Neural progenitor cell (in vitro differentiated cells): Measurements from ENCODE around the gene MYOZ3. TPM values are rescaled to one million over a fixed set of nuclear protein-coding genes. Genes with fewer than 3 reads are reported as not detected.

Experiments used
- DNase-seq: peaks from one replicate; pipeline ENCODE4 v3.0.0-alpha.2; 2016; ENCODE audit warnings: low spot score
- H2AFZ ChIP-seq: fragments of 200-600 bp; sonication (generic); replicated peaks from 2 replicates; pipeline ENCODE4 v1.6.1; 2016; ENCODE audit warnings: antibody characterized with exemption
- H3F3A ChIP-seq: fragments of 200-600 bp; sonication (generic); 2 replicates; pipeline ENCODE4 v1.6.1; 2016; ENCODE audit warnings: antibody characterized with exemption, low read depth
- H3K27ac ChIP-seq: fragments of 200-600 bp; sonication (generic); 2 replicates; pipeline ENCODE4 v1.5.1; 2016; ENCODE audit warnings: mild to moderate bottlenecking
- H3K27me3 ChIP-seq: fragments of 200-600 bp; sonication (generic); 2 replicates; pipeline ENCODE4 v1.6.1; 2016; ENCODE audit warnings: mild to moderate bottlenecking, moderate library complexity
- H3K36me3 ChIP-seq: fragments of 200-600 bp; sonication (generic); 2 replicates; pipeline ENCODE4 v1.5.1; 2016
- H3K4me1 ChIP-seq: fragments of 200-600 bp; sonication (generic); 2 replicates; pipeline ENCODE4 v1.6.1; 2016; ENCODE audit warnings: mixed run types
- H3K4me2 ChIP-seq: fragments of 200-600 bp; sonication (generic); 2 replicates; pipeline ENCODE4 v1.6.1; 2016
- H3K4me3 ChIP-seq: fragments of 200-600 bp; sonication (generic); 2 replicates; pipeline ENCODE4 v1.5.1; 2016
- H3K79me2 ChIP-seq: fragments of 200-600 bp; sonication (generic); 2 replicates; pipeline ENCODE4 v1.6.1; 2016; ENCODE audit warnings: low read depth
- H3K9ac ChIP-seq: fragments of 200-600 bp; sonication (generic); 2 replicates; pipeline ENCODE4 v1.6.1; 2016
- H3K9me3 ChIP-seq: fragments of 200-600 bp; sonication (generic); 2 replicates; pipeline ENCODE4 v1.5.1; 2016; ENCODE audit warnings: low read depth
- H4K20me1 ChIP-seq: fragments of 200-600 bp; sonication (generic); 2 replicates; pipeline ENCODE4 v1.6.1; 2016; ENCODE audit warnings: low read depth
- H3K27ac Mint-ChIP-seq: 3 replicates; pipeline ENCODE4 v1.8.0; 2021; ENCODE audit warnings: mixed read lengths
- H3K27me3 Mint-ChIP-seq: 2 replicates; pipeline ENCODE4 v1.8.0; 2022; ENCODE audit warnings: low read depth, mild to moderate bottlenecking, inconsistent platforms, moderate library complexity, mixed read lengths; ENCODE audit not compliant: insufficient read depth
- H3K36me3 Mint-ChIP-seq: 3 replicates; pipeline ENCODE4 v1.8.0; 2021; ENCODE audit warnings: mixed read lengths
- H3K4me1 Mint-ChIP-seq: 3 replicates; pipeline ENCODE4 v1.8.0; 2021; ENCODE audit warnings: mixed read lengths
- H3K4me3 Mint-ChIP-seq: 3 replicates; pipeline ENCODE4 v1.8.0; 2021; ENCODE audit warnings: mild to moderate bottlenecking, moderate library complexity, mixed read lengths
- H3K9me3 Mint-ChIP-seq: 3 replicates; pipeline ENCODE4 v1.8.0; 2020; ENCODE audit warnings: mixed read lengths
- EZH2 ChIP-seq: fragments of 200-600 bp; sonication (generic); IDR thresholded peaks from 2 replicates; pipeline ENCODE4 v1.6.1; 2017; ENCODE audit warnings: antibody characterized with exemption, mild to moderate bottlenecking, moderate library complexity
- EZH2phosphoT487 ChIP-seq: fragments of 200-600 bp; sonication (generic); IDR thresholded peaks from 2 replicates; pipeline ENCODE4 v1.6.1; 2017; ENCODE audit warnings: antibody characterized with exemption
- total RNA-seq: library from RNA; depleted of rRNA; stranded (reverse); fragments of >200 nt; gene quantifications from 2 replicates; pipeline ENCODE4 v1.2.3, GENCODE V29; 2015; ENCODE audit warnings: low replicate concordance
- TF ChIP-seq, protein P1 (sequence below): fragments of 200-600 bp; sonication (generic); IDR thresholded peaks from 2 replicates; pipeline ENCODE4 v1.5.1; 2017; ENCODE audit warnings: antibody characterized with exemption, mild to moderate bottlenecking

MYOZ3 gene
- total RNA-seq, 1 donor from 2014 or later: 0.90 TPM

- peaks cover 37% of the 10 kb centered on the region for H3K27me3 ChIP-seq
- H3K36me3 ChIP-seq: no peaks in the 10 kb centered on the region
- H3K27ac ChIP-seq: no peak overlapping the region
- H3K79me2 ChIP-seq: no peaks in the 10 kb centered on the region
- TF ChIP-seq, protein P1, sequence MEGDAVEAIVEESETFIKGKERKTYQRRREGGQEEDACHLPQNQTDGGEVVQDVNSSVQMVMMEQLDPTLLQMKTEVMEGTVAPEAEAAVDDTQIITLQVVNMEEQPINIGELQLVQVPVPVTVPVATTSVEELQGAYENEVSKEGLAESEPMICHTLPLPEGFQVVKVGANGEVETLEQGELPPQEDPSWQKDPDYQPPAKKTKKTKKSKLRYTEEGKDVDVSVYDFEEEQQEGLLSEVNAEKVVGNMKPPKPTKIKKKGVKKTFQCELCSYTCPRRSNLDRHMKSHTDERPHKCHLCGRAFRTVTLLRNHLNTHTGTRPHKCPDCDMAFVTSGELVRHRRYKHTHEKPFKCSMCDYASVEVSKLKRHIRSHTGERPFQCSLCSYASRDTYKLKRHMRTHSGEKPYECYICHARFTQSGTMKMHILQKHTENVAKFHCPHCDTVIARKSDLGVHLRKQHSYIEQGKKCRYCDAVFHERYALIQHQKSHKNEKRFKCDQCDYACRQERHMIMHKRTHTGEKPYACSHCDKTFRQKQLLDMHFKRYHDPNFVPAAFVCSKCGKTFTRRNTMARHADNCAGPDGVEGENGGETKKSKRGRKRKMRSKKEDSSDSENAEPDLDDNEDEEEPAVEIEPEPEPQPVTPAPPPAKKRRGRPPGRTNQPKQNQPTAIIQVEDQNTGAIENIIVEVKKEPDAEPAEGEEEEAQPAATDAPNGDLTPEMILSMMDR: no peak
- TF ChIP-seq EZH2phosphoT487 (no peak), EZH2 (no peak)
- H3K4me3 ChIP-seq: no peak overlapping the region
- Mint-ChIP-seq H3K27ac (no peak overlapping the region), H3K36me3 (no peaks in the 10 kb centered on the region), H3K4me3 (no peak overlapping the region), H3K4me1 (peaks cover 50% of the 10 kb centered on the region), H3K9me3 (peaks cover 2% of the 10 kb centered on the region), H3K27me3 (peaks cover 22% of the 10 kb centered on the region)
- no peak overlapping the region for H3K9ac ChIP-seq
- DNase-seq: no peak
- peaks cover 19% of the 10 kb centered on the region for H3K4me1 ChIP-seq
- no peaks in the 10 kb centered on the region for H4K20me1 ChIP-seq
- no peaks in the 10 kb centered on the region for H3K9me3 ChIP-seq
- H3K4me2 ChIP-seq: no peak overlapping the region
- H3F3A ChIP-seq: peaks cover 10% of the 10 kb centered on the region
- no peak overlapping the region for H2AFZ ChIP-seq
These were observed 38.9 kb upstream of the MYOZ3 start for GRCh38 chr5:150622157-150622556.

DNA sequence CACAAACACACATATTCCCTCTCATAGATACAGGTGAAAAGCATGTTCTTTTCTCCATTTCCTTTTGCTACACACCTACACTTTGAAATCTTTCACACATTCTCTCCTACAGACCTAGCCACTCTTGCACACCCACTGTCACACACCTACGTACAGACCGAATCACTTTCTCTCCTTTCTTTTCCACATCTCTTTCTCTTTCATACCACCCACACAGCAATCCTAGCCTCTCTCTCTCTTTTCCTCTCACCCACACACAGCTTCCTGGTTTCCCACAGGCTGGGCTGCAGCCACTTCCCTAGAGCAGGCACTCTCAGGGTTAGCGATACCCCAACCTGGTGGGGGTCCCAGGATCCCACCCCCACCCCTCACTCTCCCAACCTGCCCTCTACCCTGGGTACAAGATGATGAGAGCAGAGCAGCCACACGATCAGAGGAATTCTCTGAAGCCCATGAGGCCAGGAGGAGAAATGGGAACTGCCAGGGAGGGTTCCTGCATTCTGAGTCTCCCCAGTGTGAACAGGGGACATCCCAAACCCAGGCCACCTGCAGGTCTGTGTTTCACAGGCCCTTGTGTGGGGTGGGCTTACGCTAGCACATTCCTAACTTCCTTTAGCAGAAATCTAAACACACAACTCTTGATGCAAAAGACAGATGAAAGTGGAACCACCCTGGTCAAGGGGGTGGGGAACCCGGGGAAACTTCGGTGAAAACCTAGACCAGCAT is 37.7 kb upstream of the MYOZ3 start:
- H3K27me3 Mint-ChIP-seq: peaks cover 26% of the 10 kb centered on the region
- Histone ChIP-seq H3K4me1 (peaks cover 19% of the 10 kb centered on the region), H3K9me3 (no peaks in the 10 kb centered on the region), H3K9ac (no peak overlapping the region), H3K4me2 (no peak overlapping the region), H3K4me3 (no peak overlapping the region), H3K27ac (no peak overlapping the region), H3F3A (peaks cover 10% of the 10 kb centered on the region), H3K27me3 (peaks cover 37% of the 10 kb centered on the region), H3K79me2 (no peaks in the 10 kb centered on the region), H2AFZ (no peak overlapping the region), H3K36me3 (no peaks in the 10 kb centered on the region), H4K20me1 (no peaks in the 10 kb centered on the region)
- peak overlapping the region; percentile 20 for H3K4me3 Mint-ChIP-seq
- H3K4me1 Mint-ChIP-seq: peaks cover 49% of the 10 kb centered on the region
- H3K36me3 Mint-ChIP-seq: no peaks in the 10 kb centered on the region
- H3K27ac Mint-ChIP-seq: no peak overlapping the region
- TF ChIP-seq EZH2: no peak
- no peak for TF ChIP-seq EZH2phosphoT487
- TF ChIP-seq, protein P1: no peak
- DNase-seq: no peak
- peaks cover 2% of the 10 kb centered on the region for H3K9me3 Mint-ChIP-seq

- Histone ChIP-seq H3K27ac (no peak overlapping the region), H3K79me2 (no peaks in the 10 kb centered on the region), H3K27me3 (peaks cover 37% of the 10 kb centered on the region), H2AFZ (no peak overlapping the region), H3K36me3 (no peaks in the 10 kb centered on the region), H3K4me3 (no peak overlapping the region), H3K4me2 (peak overlapping the region; percentile 77), H3K4me1 (peaks cover 19% of the 10 kb centered on the region), H3K9me3 (no peaks in the 10 kb centered on the region), H3K9ac (no peak overlapping the region), H4K20me1 (no peaks in the 10 kb centered on the region), H3F3A (peaks cover 10% of the 10 kb centered on the region)
- H3K4me3 Mint-ChIP-seq: peak overlapping the region; percentile 86
- H3K4me1 Mint-ChIP-seq: peaks cover 47% of the 10 kb centered on the region
- no peak overlapping the region for H3K27ac Mint-ChIP-seq
- peaks cover 28% of the 10 kb centered on the region for H3K27me3 Mint-ChIP-seq
- H3K36me3 Mint-ChIP-seq: no peaks in the 10 kb centered on the region
- no peak for DNase-seq
- TF ChIP-seq, protein P1: no peak
- no peak for TF ChIP-seq EZH2phosphoT487
- no peak for TF ChIP-seq EZH2
- H3K9me3 Mint-ChIP-seq: peaks cover 2% of the 10 kb centered on the region
These were observed 37.2 kb upstream of the MYOZ3 start for GRCh38 chr5:150623878-150624216.
